Endothelial cell of umbilical vein (primary cell): ENCODE measurements around the gene SOX14.
A peak's percentile ranks its signal among the peaks of the same experiment; 100 is the strongest.

Experiments used
- CTCF ChIP-seq, 2 donors: IDR thresholded peaks; 1 replicate in 1 of 2; 2 replicates in 1 of 2; pipeline ENCODE4 v1.5.1; 2011; ENCODE audit warnings: low read length in 2 of 2, mild to moderate bottlenecking in 2 of 2, moderate library complexity in 2 of 2, control low read depth in 1 of 2, inconsistent platforms in 1 of 2, low read depth in 1 of 2; ENCODE audit not compliant: insufficient read depth in 1 of 2; ENCODE audit errors: extremely low read depth in 1 of 2
- EZH2 ChIP-seq: IDR thresholded peaks from 2 replicates; pipeline ENCODE4 v1.6.1; 2012; ENCODE audit warnings: borderline replicate concordance, low read depth, mild to moderate bottlenecking, moderate library complexity, low read length, inconsistent platforms; ENCODE audit not compliant: severe bottlenecking
- FOS ChIP-seq: IDR thresholded peaks from 2 replicates; pipeline ENCODE4 v1.6.1; 2011; ENCODE audit warnings: mild to moderate bottlenecking, low read length, moderate library complexity, borderline replicate concordance; ENCODE audit not compliant: insufficient read depth
- JUN ChIP-seq: IDR thresholded peaks from 2 replicates; pipeline ENCODE4 v1.6.1; 2011; ENCODE audit warnings: borderline replicate concordance, low read depth; ENCODE audit not compliant: insufficient read length, insufficient read depth
- MAX ChIP-seq: IDR thresholded peaks from 2 replicates; pipeline ENCODE4 v1.6.1; 2011; ENCODE audit not compliant: insufficient read depth, insufficient read length
- MYC ChIP-seq: IDR thresholded peaks from one replicate; pipeline ENCODE4 v1.6.1; 2011; ENCODE audit warnings: mild to moderate bottlenecking, low read depth, low read length
- POLR2A ChIP-seq: IDR thresholded peaks from 2 replicates; pipeline ENCODE4 v1.6.1; 2012; ENCODE audit warnings: low read depth, mild to moderate bottlenecking, control low read depth, low read length
- POLR2AphosphoS5 ChIP-seq: IDR thresholded peaks from 2 replicates; pipeline ENCODE4 v1.6.1; 2012; ENCODE audit warnings: low read depth, mild to moderate bottlenecking, control low read depth, low read length, moderate library complexity; ENCODE audit not compliant: insufficient read depth

GRCh38 chr3:137760341-137761098 is 3.6 kb upstream of the SOX14 start:
- TF ChIP-seq CTCF (IDR thresholded peaks at IDR 0.05; ENCODE audit: extremely low read depth in 1 of 2, insufficient read depth in 1 of 2, low read depth in 1 of 2, low read length in 2 of 2) (no peak), MYC (no peak), EZH2 (peak; percentile 8), POLR2A (no peak), POLR2AphosphoS5 (no peak), MAX (no peak), JUN (no peak), FOS (no peak)
